ENCODE measurements around the gene PHOX2A.

- TF ChIP-seq PATZ1 (CRISPR knock-in tag; IDR thresholded peaks at IDR 0.05; ENCODE audit: borderline replicate concordance): no peak
- no peak for TF ChIP-seq RARB (CRISPR knock-in tag; IDR thresholded peaks at IDR 0.05)
- TF ChIP-seq SNAI2 (CRISPR knock-in tag; IDR thresholded peaks at IDR 0.05): no peak
- no peak for TF ChIP-seq ZFP30 (CRISPR knock-in tag; IDR thresholded peaks at IDR 0.05)
- TF ChIP-seq TSHZ2 (CRISPR knock-in tag; IDR thresholded peaks at IDR 0.05): no peak
- no peak for TF ChIP-seq ARNTL (CRISPR knock-in tag; IDR thresholded peaks at IDR 0.05; ENCODE audit: borderline replicate concordance, low read depth)
- TF ChIP-seq BACH2 (CRISPR knock-in tag; IDR thresholded peaks at IDR 0.05; ENCODE audit: borderline replicate concordance): no peak
- TF ChIP-seq ZNF8 (CRISPR knock-in tag; IDR thresholded peaks at IDR 0.05): no peak
- TF ChIP-seq ZFP3 (CRISPR knock-in tag; IDR thresholded peaks at IDR 0.05): no peak
- TF ChIP-seq TOX (CRISPR knock-in tag; IDR thresholded peaks at IDR 0.05; ENCODE audit: borderline replicate concordance): no peak
- TF ChIP-seq CSRNP3 (CRISPR knock-in tag; IDR thresholded peaks at IDR 0.05): no peak
Observed at GRCh38 chr11:72217841-72218240, 26.1 kb downstream of the PHOX2A start.

Measured in SK-N-SH treated with all-trans-retinoic acid at 6 μM for 48 hours (cell line).